Astrocyte (in vitro differentiated cells and primary cell): Measurements from ENCODE around the gene TNFRSF1B. TPM values are rescaled to one million over a fixed set of nuclear protein-coding genes. Genes with fewer than 3 reads are reported as not detected.

Experiments used
- DNase-seq: peaks from one replicate; pipeline ENCODE4 v3.0.0-alpha.2; 2010; ENCODE audit warnings: low read depth
- FAIRE-seq: peaks from 2 replicates; lab custom pipeline; 2011; peaks lifted over from hg19 to GRCh38; lab: Jason Lieb, UNC
- H2AFZ ChIP-seq: 2 replicates; pipeline ENCODE4 v1.6.0; 2012; ENCODE audit warnings: low read depth, low read length, inconsistent platforms
- H3K27ac ChIP-seq: 2 replicates; pipeline ENCODE4 v1.5.1; 2011; ENCODE audit warnings: low read depth, low read length, inconsistent platforms
- H3K27me3 ChIP-seq: 2 replicates; pipeline ENCODE4 v1.6.0; 2011; ENCODE audit warnings: low read length, inconsistent platforms; ENCODE audit not compliant: insufficient read depth
- H3K36me3 ChIP-seq: 2 replicates; pipeline ENCODE4 v1.5.1; 2011; ENCODE audit warnings: low read length, inconsistent platforms; ENCODE audit not compliant: insufficient read depth
- H3K4me1 ChIP-seq: 2 replicates; pipeline ENCODE4 v1.5.1; 2011; ENCODE audit warnings: low read length, inconsistent platforms; ENCODE audit not compliant: insufficient read depth
- H3K4me2 ChIP-seq: 2 replicates; pipeline ENCODE4 v1.6.0; 2012; ENCODE audit warnings: low read length, inconsistent platforms
- H3K4me3 ChIP-seq: 2 replicates; pipeline ENCODE4 v1.5.1; 2011; ENCODE audit warnings: low read depth, mild to moderate bottlenecking, low read length, inconsistent platforms; ENCODE audit not compliant: insufficient read depth
- H3K79me2 ChIP-seq: 2 replicates; pipeline ENCODE4 v1.6.0; 2012; ENCODE audit warnings: mild to moderate bottlenecking, low read length, inconsistent platforms; ENCODE audit not compliant: insufficient read depth
- H3K9ac ChIP-seq: 2 replicates; pipeline ENCODE4 v1.6.0; 2012; ENCODE audit warnings: mild to moderate bottlenecking, low read length, inconsistent platforms
- H3K9me3 ChIP-seq: 2 replicates; pipeline ENCODE4 v1.5.1; 2012; ENCODE audit warnings: low read depth, mild to moderate bottlenecking, low read length, inconsistent platforms; ENCODE audit not compliant: insufficient read depth
- H4K20me1 ChIP-seq: 2 replicates; pipeline ENCODE4 v1.6.0; 2012; ENCODE audit warnings: low read length, inconsistent platforms; ENCODE audit not compliant: insufficient read depth
- H3K27ac Mint-ChIP-seq: one replicate; pipeline ENCODE4 v1.8.0; 2021; ENCODE audit warnings: mild to moderate bottlenecking, mixed read lengths; ENCODE audit not compliant: unreplicated experiment
- H3K27me3 Mint-ChIP-seq: one replicate; pipeline ENCODE4 v1.8.0; 2021; ENCODE audit warnings: low read depth, mixed read lengths; ENCODE audit not compliant: unreplicated experiment
- H3K36me3 Mint-ChIP-seq: one replicate; pipeline ENCODE4 v1.8.0; 2021; ENCODE audit warnings: low read depth, mixed read lengths; ENCODE audit not compliant: unreplicated experiment
- H3K4me1 Mint-ChIP-seq: one replicate; pipeline ENCODE4 v1.8.0; 2021; ENCODE audit warnings: low read depth, mixed read lengths; ENCODE audit not compliant: unreplicated experiment
- H3K4me3 Mint-ChIP-seq: one replicate; pipeline ENCODE4 v1.8.0; 2021; ENCODE audit warnings: mild to moderate bottlenecking, moderate library complexity, mixed read lengths; ENCODE audit not compliant: unreplicated experiment
- H3K9me3 Mint-ChIP-seq: one replicate; pipeline ENCODE4 v1.8.0; 2021; ENCODE audit warnings: mild to moderate bottlenecking, mixed read lengths; ENCODE audit not compliant: unreplicated experiment
- CTCF ChIP-seq: IDR thresholded peaks from 2 replicates; pipeline ENCODE4 v1.5.1; 2011; ENCODE audit warnings: low read depth, mild to moderate bottlenecking, inconsistent platforms, low read length, moderate library complexity; ENCODE audit not compliant: insufficient read depth
- EZH2 ChIP-seq: IDR thresholded peaks from 2 replicates; pipeline ENCODE4 v1.6.1; 2012; ENCODE audit warnings: mild to moderate bottlenecking, low read length, inconsistent platforms; ENCODE audit not compliant: insufficient read depth
- total RNA-seq: library from RNA; stranded (reverse); gene quantifications from 2 replicates; pipeline ENCODE4 v1.2.1, GENCODE V29; 2021

TNFRSF1B gene
- total RNA-seq, 1 donor from 2014 or later = 0.09 TPM

GRCh38 chr1:12143631-12144155, 23.1 kb upstream of the TNFRSF1B start:
- Histone ChIP-seq H3K36me3 (no peaks in the 10 kb centered on the region), H3K27me3 (no peaks in the 10 kb centered on the region), H3K79me2 (no peaks in the 10 kb centered on the region), H3K4me2 (peak overlapping the region; percentile 34), H2AFZ (peak overlapping the region; percentile 51), H3K27ac (no peak overlapping the region), H4K20me1 (no peaks in the 10 kb centered on the region), H3K9me3 (no peaks in the 10 kb centered on the region), H3K9ac (no peak overlapping the region), H3K4me3 (no peak overlapping the region), H3K4me1 (peaks cover 10% of the 10 kb centered on the region)
- Mint-ChIP-seq H3K36me3 (no peaks in the 10 kb centered on the region), H3K27ac (no peak overlapping the region), H3K4me3 (no peak overlapping the region), H3K27me3 (peaks cover 45% of the 10 kb centered on the region), H3K9me3 (peaks cover 4% of the 10 kb centered on the region), H3K4me1 (peaks cover 7% of the 10 kb centered on the region)
- DNase-seq = peak; percentile 95
- TF ChIP-seq CTCF (no peak), EZH2 (no peak)
- FAIRE-seq = no peak

- Histone ChIP-seq H3K9me3 (no peaks in the 10 kb centered on the region), H3K4me2 (peak overlapping the region; percentile 34), H2AFZ (no peak overlapping the region), H3K4me3 (no peak overlapping the region), H3K9ac (no peak overlapping the region), H3K4me1 (peaks cover 10% of the 10 kb centered on the region), H3K27me3 (no peaks in the 10 kb centered on the region), H3K36me3 (no peaks in the 10 kb centered on the region), H3K27ac (no peak overlapping the region), H4K20me1 (no peaks in the 10 kb centered on the region), H3K79me2 (no peaks in the 10 kb centered on the region)
- peaks cover 40% of the 10 kb centered on the region for H3K27me3 Mint-ChIP-seq
- H3K4me1 Mint-ChIP-seq = peaks cover 7% of the 10 kb centered on the region
- peaks cover 3% of the 10 kb centered on the region for H3K9me3 Mint-ChIP-seq
- no peaks in the 10 kb centered on the region for H3K36me3 Mint-ChIP-seq
- DNase-seq (no peak), FAIRE-seq (no peak)
- TF ChIP-seq CTCF (no peak), EZH2 (no peak)
- H3K27ac Mint-ChIP-seq = no peak overlapping the region
- H3K4me3 Mint-ChIP-seq = no peak overlapping the region
Observed at GRCh38 chr1:12144236-12144635, 22.6 kb upstream of the TNFRSF1B start.

GRCh38 chr1:12144969-12145368, 21.8 kb upstream of the TNFRSF1B start:
- no peaks in the 10 kb centered on the region for H3K27me3 ChIP-seq
- H2AFZ ChIP-seq = no peak overlapping the region
- Mint-ChIP-seq H3K36me3 (no peaks in the 10 kb centered on the region), H3K27me3 (peaks cover 37% of the 10 kb centered on the region), H3K9me3 (peaks cover 2% of the 10 kb centered on the region), H3K27ac (no peak overlapping the region), H3K4me1 (peaks cover 7% of the 10 kb centered on the region), H3K4me3 (no peak overlapping the region)
- no peak overlapping the region for H3K4me3 ChIP-seq
- no peaks in the 10 kb centered on the region for H3K36me3 ChIP-seq
- no peak for FAIRE-seq
- no peaks in the 10 kb centered on the region for H3K79me2 ChIP-seq
- no peaks in the 10 kb centered on the region for H3K9me3 ChIP-seq
- no peak for TF ChIP-seq EZH2
- H3K9ac ChIP-seq = no peak overlapping the region
- H3K4me2 ChIP-seq = no peak overlapping the region
- H4K20me1 ChIP-seq = no peaks in the 10 kb centered on the region
- DNase-seq = no peak
- H3K27ac ChIP-seq = no peak overlapping the region
- peaks cover 10% of the 10 kb centered on the region for H3K4me1 ChIP-seq
